ENCODE measurements around the gene TTYH2. TPM values are rescaled to one million over a fixed set of nuclear protein-coding genes. Genes with fewer than 3 reads are reported as not detected.
A peak's percentile ranks its signal among the peaks of the same experiment; 100 is the strongest.

TTYH2 gene
- total and polyA plus RNA-seq, 10 of the 15 experiments (the other 5 are each of a cell fraction or from before 2014, with no cell fraction given): 0.26 to 25.2 (median 6.6) TPM

DNA sequence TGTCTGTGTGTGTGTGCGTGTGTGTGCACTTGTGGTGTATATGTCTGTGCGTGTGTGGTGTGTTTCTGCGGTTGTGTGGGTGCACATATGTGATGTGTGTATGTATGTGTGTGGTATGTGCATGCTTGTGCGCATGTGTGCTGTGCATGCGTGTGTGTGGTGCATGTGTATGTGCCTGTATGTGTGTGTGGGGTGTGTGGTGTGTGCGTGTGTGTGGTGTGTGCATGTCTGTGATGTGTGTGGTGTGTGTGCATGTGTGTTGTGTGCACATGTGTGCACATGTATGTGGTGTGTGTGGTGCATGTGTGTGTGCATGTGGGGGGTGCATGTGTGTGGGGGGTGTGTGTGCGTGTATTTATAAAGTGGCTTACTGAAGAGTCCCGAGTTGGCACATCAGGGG lies 37.7 kb downstream of the TTYH2 start:
- ChIA-PET RAD21 (ENCODE audit: unreplicated experiment) (no interaction called here), SMC1A (ENCODE audit: uncharacterized antibody, unreplicated experiment) (interaction anchor here (0.7 kb wide), 1 partner anchor 540 kb away, joined by 3 read pairs; no protein-coding TSS in a partner anchor), CTCF (no interaction called here), POLR2A (interaction anchor here (0.6 kb wide), 1 partner anchor 12 kb away, joined by 3 read pairs; no protein-coding TSS in a partner anchor)
- H2AFZ ChIP-seq (ENCODE audit: control insufficient read depth, low read depth, low read length): no peak overlapping the region
- no TSS peak for BruUV-seq (replicated peaks)
- no peak for TF ChIP-seq SUPT20H (IDR thresholded peaks at IDR 0.05; ENCODE audit: borderline replicate concordance, control insufficient read depth, low read depth, low read length)
- TF ChIP-seq, protein P1, sequence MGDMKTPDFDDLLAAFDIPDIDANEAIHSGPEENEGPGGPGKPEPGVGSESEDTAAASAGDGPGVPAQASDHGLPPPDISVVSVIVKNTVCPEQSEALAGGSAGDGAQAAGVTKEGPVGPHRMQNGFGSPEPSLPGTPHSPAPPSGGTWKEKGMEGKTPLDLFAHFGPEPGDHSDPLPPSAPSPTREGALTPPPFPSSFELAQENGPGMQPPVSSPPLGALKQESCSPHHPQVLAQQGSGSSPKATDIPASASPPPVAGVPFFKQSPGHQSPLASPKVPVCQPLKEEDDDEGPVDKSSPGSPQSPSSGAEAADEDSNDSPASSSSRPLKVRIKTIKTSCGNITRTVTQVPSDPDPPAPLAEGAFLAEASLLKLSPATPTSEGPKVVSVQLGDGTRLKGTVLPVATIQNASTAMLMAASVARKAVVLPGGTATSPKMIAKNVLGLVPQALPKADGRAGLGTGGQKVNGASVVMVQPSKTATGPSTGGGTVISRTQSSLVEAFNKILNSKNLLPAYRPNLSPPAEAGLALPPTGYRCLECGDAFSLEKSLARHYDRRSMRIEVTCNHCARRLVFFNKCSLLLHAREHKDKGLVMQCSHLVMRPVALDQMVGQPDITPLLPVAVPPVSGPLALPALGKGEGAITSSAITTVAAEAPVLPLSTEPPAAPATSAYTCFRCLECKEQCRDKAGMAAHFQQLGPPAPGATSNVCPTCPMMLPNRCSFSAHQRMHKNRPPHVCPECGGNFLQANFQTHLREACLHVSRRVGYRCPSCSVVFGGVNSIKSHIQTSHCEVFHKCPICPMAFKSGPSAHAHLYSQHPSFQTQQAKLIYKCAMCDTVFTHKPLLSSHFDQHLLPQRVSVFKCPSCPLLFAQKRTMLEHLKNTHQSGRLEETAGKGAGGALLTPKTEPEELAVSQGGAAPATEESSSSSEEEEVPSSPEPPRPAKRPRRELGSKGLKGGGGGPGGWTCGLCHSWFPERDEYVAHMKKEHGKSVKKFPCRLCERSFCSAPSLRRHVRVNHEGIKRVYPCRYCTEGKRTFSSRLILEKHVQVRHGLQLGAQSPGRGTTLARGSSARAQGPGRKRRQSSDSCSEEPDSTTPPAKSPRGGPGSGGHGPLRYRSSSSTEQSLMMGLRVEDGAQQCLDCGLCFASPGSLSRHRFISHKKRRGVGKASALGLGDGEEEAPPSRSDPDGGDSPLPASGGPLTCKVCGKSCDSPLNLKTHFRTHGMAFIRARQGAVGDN (IDR thresholded peaks at IDR 0.05): no peak
- no peak for TF ChIP-seq GATAD2B (conservative IDR thresholded peaks at IDR 0.05; ENCODE audit: low read depth)
- TF ChIP-seq ZNF622 (IDR thresholded peaks at IDR 0.05): no peak
- no peak for TF ChIP-seq RCOR1 (conservative IDR thresholded peaks at IDR 0.05; ENCODE audit: low read depth, low read length)
- no peak for TF ChIP-seq MEF2A (IDR thresholded peaks at IDR 0.05; ENCODE audit: insufficient read depth, low read depth, low read length)
- TF ChIP-seq CEBPZ (IDR thresholded peaks at IDR 0.05; ENCODE audit: low read depth, low read length): no peak
- TF ChIP-seq HDGF (IDR thresholded peaks at IDR 0.05): 0 out of 2 replicates have a peak, but pooled peaks have one; percentile 48
- TF ChIP-seq NBN (IDR thresholded peaks at IDR 0.05): no peak
- no peak for TF ChIP-seq BHLHE40 (IDR thresholded peaks at IDR 0.05; ENCODE audit: borderline replicate concordance in 1 of 2, low read depth in 2 of 2, low read length in 1 of 2)
- TF ChIP-seq CREB1 (IDR thresholded peaks at IDR 0.05; ENCODE audit: low read depth): no peak
- no peak for TF ChIP-seq MAX (IDR thresholded peaks at IDR 0.05; ENCODE audit: low read depth, low read length)
- no peak for TF ChIP-seq SMC3 (IDR thresholded peaks at IDR 0.05; ENCODE audit: borderline replicate concordance, low read length)
- TF ChIP-seq, protein P2, sequence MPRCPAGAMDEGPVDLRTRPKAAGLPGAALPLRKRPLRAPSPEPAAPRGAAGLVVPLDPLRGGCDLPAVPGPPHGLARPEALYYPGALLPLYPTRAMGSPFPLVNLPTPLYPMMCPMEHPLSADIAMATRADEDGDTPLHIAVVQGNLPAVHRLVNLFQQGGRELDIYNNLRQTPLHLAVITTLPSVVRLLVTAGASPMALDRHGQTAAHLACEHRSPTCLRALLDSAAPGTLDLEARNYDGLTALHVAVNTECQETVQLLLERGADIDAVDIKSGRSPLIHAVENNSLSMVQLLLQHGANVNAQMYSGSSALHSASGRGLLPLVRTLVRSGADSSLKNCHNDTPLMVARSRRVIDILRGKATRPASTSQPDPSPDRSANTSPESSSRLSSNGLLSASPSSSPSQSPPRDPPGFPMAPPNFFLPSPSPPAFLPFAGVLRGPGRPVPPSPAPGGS (IDR thresholded peaks at IDR 0.05; ENCODE audit: borderline replicate concordance, insufficient read depth, low read depth, low read length, poor library complexity, severe bottlenecking): peak; percentile 64
- in situ Hi-C loops (cut with MboI) (no loop called here), intact Hi-C loops (cut with micrococcal nuclease; ENCODE audit: unreplicated experiment) (no loop called here)
- H3K79me2 ChIP-seq (ENCODE audit: control insufficient read depth, insufficient read depth, low read length): no peaks in the 10 kb centered on the region
- FAIRE-seq (no peak), DNase-seq (ENCODE audit: low read depth, low spot score) (no peak), ATAC-seq (no peak)
- no peaks in the 10 kb centered on the region for H4K20me1 ChIP-seq (ENCODE audit: control insufficient read depth, insufficient read depth)
- no peaks in the 10 kb centered on the region for H3K27me3 ChIP-seq (replicated peaks in 1 of 2; ENCODE audit: control insufficient read depth in 2 of 2, insufficient read depth in 2 of 2, low read length in 1 of 2)
- no peaks in the 10 kb centered on the region; the same call in 2 of the 3 replicates for H3K9me3 ChIP-seq (replicated peaks; ENCODE audit: control insufficient read depth, insufficient read depth, low read length)
- no peaks in the 10 kb centered on the region for H3K4me1 ChIP-seq (ENCODE audit: control insufficient read depth, insufficient read depth, low read length)
- no peak overlapping the region for H3K27ac ChIP-seq (ENCODE audit: control insufficient read depth, insufficient read depth)
- 64% methylated on average over 8 of the region's 8 CpGs for WGBS (ENCODE audit: insufficient coverage, insufficient replicate concordance, low lambda C conversion rate, missing lambda C conversion rate)
- no peak overlapping the region for H3K9ac ChIP-seq (ENCODE audit: control insufficient read depth, insufficient read depth, low read length)
- H3K4me3 ChIP-seq: no peak overlapping the region
- H3K36me3 ChIP-seq (ENCODE audit: control insufficient read depth in 2 of 2, insufficient read depth in 2 of 2, low read length in 1 of 2): peaks cover 0 to 7% of the 10 kb centered on the region in 2 experiments; a peak in 2 of 4 replicates
- H3K4me2 ChIP-seq (ENCODE audit: control insufficient read depth, insufficient read depth): no peak overlapping the region

Data from GM12878 (cell line).